Calu3 (cell line): ENCODE measurements around the gene GNA12. TPM values are rescaled to one million over a fixed set of nuclear protein-coding genes. Genes with fewer than 3 reads are reported as not detected.

Source experiments
- BruUV-seq: library from RNA; stranded (reverse); fragments of 400-500 nt; replicated peaks from 2 replicates; lab custom pipeline; 2021; lab: Mats Ljungman, UMichigan
- CTCF ChIA-PET: fragments of 300-600 bp; sonication (Branson Sonifier 250); formaldehyde crosslinking; loops from one replicate; lab custom pipeline; 2022; ENCODE audit warnings: antibody characterized with exemption; lab: Charles Lee
- DNase-seq: peaks from one replicate; pipeline ENCODE4 v3.0.0; 2022
- H3K27ac Mint-ChIP-seq: one replicate; pipeline ENCODE4 v1.8.0; 2022; ENCODE audit warnings: mixed read lengths; ENCODE audit not compliant: unreplicated experiment
- H3K27me3 Mint-ChIP-seq: one replicate; pipeline ENCODE4 v1.8.0; 2022; ENCODE audit warnings: mixed read lengths; ENCODE audit not compliant: unreplicated experiment
- H3K36me3 Mint-ChIP-seq: one replicate; pipeline ENCODE4 v1.8.0; 2022; ENCODE audit warnings: mild to moderate bottlenecking, moderate library complexity, mixed read lengths; ENCODE audit not compliant: insufficient read depth, unreplicated experiment
- H3K4me1 Mint-ChIP-seq: one replicate; pipeline ENCODE4 v1.8.0; 2022; ENCODE audit warnings: mild to moderate bottlenecking, low read depth, mixed read lengths; ENCODE audit not compliant: unreplicated experiment
- H3K4me3 Mint-ChIP-seq: one replicate; pipeline ENCODE4 v1.8.0; 2022; ENCODE audit warnings: mild to moderate bottlenecking, low read depth, moderate library complexity, mixed read lengths; ENCODE audit not compliant: unreplicated experiment
- H3K9me3 Mint-ChIP-seq: one replicate; pipeline ENCODE4 v1.8.0; 2022; ENCODE audit warnings: low read depth, mixed read lengths; ENCODE audit not compliant: unreplicated experiment
- CTCF ChIP-seq: fragments of 200-600 bp; IDR thresholded peaks from one replicate; pipeline ENCODE4 v1.8.0; 2022; ENCODE audit warnings: antibody characterized with exemption; ENCODE audit not compliant: unreplicated experiment
- intact Hi-C: fragments of 100-400 bp; cut with micrococcal nuclease; formaldehyde crosslinking; loops from one replicate; pipeline ENCODE4 v1.10.0; 2022; ENCODE audit not compliant: unreplicated experiment
- total RNA-seq: library from RNA; stranded (reverse); gene quantifications from 2 replicates; pipeline ENCODE4 v1.2.3, GENCODE V29; 2022

Gene GNA12
- total RNA-seq, 1 experiment from 2014 or later: 78.3 TPM

GRCh38 chr7:2882111-2882510, 38.0 kb upstream of the GNA12 start:
- peaks cover 23% of the 10 kb centered on the region for H3K4me1 Mint-ChIP-seq
- H3K27me3 Mint-ChIP-seq: no peaks in the 10 kb centered on the region
- BruUV-seq: no TSS peak
- no peaks in the 10 kb centered on the region for H3K9me3 Mint-ChIP-seq
- intact Hi-C loops: loop anchor here (10.0 kb wide), 1 partner anchor 423 kb away; the partner anchor contains the start of gene SDK1
- DNase-seq: no peak
- no peak for TF ChIP-seq CTCF
- CTCF ChIA-PET: no interaction called here
- H3K4me3 Mint-ChIP-seq: no peak overlapping the region
- no peak overlapping the region for H3K27ac Mint-ChIP-seq
- peaks cover 15% of the 10 kb centered on the region for H3K36me3 Mint-ChIP-seq

- DNase-seq: no peak
- Mint-ChIP-seq H3K4me3 (no peak overlapping the region), H3K36me3 (peaks cover 14% of the 10 kb centered on the region), H3K9me3 (no peaks in the 10 kb centered on the region), H3K27ac (no peak overlapping the region), H3K4me1 (peaks cover 20% of the 10 kb centered on the region), H3K27me3 (no peaks in the 10 kb centered on the region)
- CTCF ChIA-PET: no interaction called here
- BruUV-seq: no TSS peak
- TF ChIP-seq CTCF: no peak
- intact Hi-C loops: loop anchor here (10.0 kb wide), 1 partner anchor 424 kb away; the partner anchor contains the start of gene SDK1
Observed at GRCh38 chr7:2880874-2881533, 36.9 kb upstream of the GNA12 start.

- H3K27me3 Mint-ChIP-seq: no peaks in the 10 kb centered on the region
- H3K4me3 Mint-ChIP-seq: no peak overlapping the region
- H3K4me1 Mint-ChIP-seq: peaks cover 22% of the 10 kb centered on the region
- no peaks in the 10 kb centered on the region for H3K9me3 Mint-ChIP-seq
- BruUV-seq: no TSS peak
- CTCF ChIA-PET: no interaction called here
- H3K27ac Mint-ChIP-seq: no peak overlapping the region
- H3K36me3 Mint-ChIP-seq: peaks cover 10% of the 10 kb centered on the region
- no peak for DNase-seq
- TF ChIP-seq CTCF: no peak
- intact Hi-C loops: loop anchor here (10.0 kb wide), 1 partner anchor 425 kb away; the partner anchor contains the start of gene SDK1
Observed at GRCh38 chr7:2880051-2880450, 35.9 kb upstream of the GNA12 start.

- intact Hi-C loops: no loop called here
- BruUV-seq: no TSS peak
- TF ChIP-seq CTCF: no peak
- H3K9me3 Mint-ChIP-seq: no peaks in the 10 kb centered on the region
- H3K36me3 Mint-ChIP-seq: peaks cover 10% of the 10 kb centered on the region
- no peak overlapping the region for H3K4me3 Mint-ChIP-seq
- peaks cover 28% of the 10 kb centered on the region for H3K4me1 Mint-ChIP-seq
- no peak for DNase-seq
- H3K27me3 Mint-ChIP-seq: no peaks in the 10 kb centered on the region
- H3K27ac Mint-ChIP-seq: no peak overlapping the region
- CTCF ChIA-PET: no interaction called here
Observed at GRCh38 chr7:2879354-2879753, 35.2 kb upstream of the GNA12 start.
